GM19351 (cell line): ENCODE measurements around the gene MFF.
A peak's percentile ranks its signal among the peaks of the same experiment; 100 is the strongest.
"Not testable (repeated sequence)": the region's sequence is repeated elsewhere in the genome, so short reads cannot be mapped to it uniquely, and the experiment has no call there.

Experiments
- ATAC-seq: cut with Tn5 transposase; IDR thresholded peaks from one replicate; pipeline ENCODE4 v1.9.1; 2021; ENCODE audit warnings: mild to moderate bottlenecking, moderate library complexity; ENCODE audit not compliant: unreplicated experiment

The MFF gene

DNA sequence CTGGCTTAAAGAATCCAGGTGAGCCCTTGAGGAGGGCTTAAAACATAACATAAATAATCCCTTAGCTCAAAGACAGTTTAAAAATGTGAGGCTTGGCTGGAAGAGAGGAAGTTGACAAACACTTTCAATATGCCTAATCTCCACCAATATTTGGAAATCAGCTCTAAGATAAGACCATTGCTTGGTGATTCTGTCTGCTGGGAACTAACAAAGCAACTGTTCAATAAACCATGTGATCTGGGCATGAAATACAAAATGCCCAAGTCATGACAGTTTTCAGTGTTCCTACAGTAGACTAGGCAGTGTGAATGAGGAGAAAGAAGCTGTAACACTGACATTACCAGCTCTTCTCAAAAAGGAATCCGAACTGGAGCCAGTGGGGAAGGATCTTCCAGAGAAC is 10.7 kb downstream of the MFF start:
- ATAC-seq, result no peak

DNA sequence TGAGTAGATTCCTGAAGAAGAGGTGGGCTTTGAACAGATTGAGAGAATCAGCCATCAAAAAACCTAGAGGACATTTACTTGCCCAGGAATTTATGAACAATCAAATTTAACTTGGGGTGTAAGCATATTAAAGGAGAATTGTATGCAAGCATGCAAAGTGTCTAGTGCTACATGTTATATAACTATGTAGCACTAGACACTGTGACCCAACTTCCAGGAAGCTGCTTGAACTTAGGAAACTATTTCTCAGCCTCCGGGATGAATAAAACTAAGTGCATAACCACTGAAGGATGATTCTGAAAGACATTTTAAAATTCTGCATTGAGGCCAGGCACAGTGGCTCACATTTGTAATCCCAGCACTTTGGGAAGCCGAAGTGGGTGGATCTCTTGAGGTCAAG is 12.4 kb downstream of the MFF start:
- ATAC-seq, result no peak

DNA sequence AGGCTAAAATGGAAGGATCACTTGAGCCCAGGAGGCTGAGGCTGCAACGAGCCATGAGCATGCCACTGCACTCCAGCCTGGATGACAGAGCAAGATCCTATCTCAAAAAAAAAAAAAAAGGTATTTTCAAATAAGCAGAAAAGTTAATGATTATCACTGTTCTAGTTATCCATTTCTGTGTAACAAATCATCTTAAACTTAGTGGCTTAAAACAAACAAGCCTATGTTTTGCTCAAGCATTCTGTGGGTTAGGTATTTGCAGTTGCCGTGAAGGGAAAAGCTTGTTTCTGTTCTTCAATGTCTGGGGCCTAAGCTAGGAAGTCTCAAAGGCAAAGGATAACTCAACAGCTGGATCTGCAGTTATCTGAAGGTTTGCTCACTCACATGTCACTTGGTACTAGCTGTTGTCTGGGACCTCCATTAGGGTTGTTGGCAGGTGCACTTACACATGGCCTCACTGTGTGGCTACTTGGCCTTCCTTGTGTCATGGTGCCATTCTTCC is 14.1 kb downstream of the MFF start:
- ATAC-seq, result no peak

DNA sequence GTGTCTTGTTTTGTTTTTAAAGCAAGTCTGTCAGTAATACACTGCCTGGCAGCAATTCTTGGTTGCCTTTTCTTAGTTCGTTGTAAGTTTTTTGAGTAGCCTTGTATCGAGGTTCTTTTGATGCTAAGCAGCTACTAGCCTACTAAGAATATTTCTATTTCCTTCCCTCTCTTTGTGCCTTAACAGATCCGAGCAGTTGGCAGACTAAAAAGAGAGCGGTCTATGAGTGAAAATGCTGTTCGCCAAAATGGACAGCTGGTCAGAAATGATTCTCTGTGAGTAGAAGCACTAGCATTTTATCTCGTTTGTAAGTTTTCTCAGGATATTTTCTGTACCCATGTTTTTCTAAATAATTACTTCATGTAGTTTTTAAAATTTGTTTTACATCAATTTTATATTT is 15.1 kb downstream of the MFF start:
- ATAC-seq, result no peak

DNA sequence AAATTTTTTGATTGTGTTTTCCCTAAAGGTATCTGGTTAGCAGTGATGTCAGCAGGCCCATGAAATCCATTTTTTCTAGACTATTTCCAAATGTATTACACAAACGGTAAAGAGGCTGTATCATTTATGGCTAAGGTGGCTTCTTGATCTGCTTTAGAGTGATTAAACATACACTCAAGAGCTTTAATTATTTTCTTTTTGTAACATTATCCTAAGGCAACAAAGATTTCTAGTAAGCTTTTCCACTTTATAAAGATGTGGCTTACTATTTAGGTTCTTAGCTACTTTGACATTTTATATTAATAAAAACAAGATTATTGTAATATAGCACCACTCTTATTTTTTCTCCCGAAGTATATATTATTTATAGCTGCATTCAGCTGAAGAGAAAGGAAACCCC is 16.5 kb downstream of the MFF start:
- no peak for ATAC-seq

DNA sequence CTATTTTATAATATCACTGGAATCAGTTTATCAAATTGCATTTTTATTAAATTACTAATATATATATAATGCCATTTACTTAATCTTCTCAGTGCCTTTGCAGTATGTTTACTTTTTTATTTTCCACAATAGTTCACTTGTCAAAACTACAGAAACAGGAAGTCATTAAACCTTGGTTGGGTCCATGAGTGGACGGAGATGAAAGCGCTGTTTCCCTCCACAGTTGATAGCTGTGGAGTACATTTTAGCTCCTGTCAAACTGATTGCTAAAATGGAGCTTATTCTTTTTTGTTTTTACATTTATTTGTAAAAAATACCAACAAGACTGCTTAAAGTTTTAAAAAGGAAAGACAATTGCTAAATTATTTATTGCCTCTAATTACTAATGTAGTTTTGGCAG is 19.2 kb downstream of the MFF start:
- no peak for ATAC-seq

DNA sequence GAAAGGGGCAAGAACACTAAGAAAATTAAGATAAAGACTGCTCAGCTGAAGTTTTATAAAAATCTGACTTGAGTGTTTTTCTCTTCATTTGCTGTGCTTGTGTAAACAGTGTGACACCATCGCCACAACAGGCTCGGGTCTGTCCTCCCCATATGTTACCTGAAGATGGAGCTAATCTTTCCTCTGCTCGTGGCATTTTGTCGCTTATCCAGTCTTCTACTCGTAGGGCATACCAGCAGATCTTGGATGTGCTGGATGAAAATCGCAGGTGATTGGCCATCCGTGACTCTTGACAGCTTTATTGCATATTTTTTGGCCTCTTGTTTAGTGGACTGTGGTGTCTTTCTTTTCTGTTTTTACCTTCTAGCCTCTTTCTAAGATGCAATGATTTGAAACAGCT is 22.1 kb downstream of the MFF start:
- no peak for ATAC-seq

DNA sequence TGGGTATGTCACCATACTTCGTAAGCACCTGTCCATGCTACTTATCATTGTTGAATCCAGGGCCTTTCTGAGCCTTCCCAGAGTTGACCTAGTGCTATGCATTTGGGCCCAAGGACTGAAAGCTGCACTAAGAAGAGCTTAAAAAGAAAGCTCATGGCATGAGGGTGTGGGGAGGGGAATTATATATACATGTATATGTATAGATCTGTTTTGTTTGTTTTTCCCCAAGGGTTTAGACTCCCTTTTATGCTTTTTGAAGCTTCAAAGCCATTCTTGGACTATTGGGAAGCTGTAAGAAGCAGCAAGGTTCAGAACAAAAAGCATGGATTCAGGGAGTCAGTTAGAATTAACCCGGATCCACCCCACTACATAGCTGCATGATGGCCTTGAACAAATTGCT is 23.3 kb downstream of the MFF start:
- no peak for ATAC-seq

DNA sequence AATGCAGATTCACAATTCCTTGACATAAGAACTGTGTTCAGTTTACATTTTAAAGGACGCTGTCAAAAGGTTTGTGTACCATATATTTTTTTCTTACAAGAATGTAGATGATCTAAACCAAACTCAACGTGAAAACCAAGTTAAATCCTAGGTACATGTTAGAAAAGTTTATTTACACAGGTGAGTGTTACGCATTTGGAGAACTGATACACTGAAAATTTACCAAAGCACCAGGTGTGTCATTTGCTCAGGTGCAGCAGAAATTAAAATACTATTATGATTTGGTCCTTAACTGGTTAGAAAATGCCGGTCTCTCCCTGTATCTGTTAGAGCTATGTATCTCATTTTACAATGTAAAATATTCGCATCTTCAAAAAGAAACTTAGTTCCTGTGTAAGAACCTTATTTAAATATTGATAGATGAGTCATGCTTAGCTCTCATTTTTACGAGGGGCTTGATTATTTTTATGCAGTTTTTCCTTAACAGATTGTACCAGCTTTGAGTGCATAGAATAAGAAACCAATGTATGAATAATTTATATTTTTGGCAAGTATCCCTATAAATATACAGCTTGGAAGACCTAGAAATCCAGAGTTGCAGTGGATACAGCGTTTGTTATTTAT is 25.1 kb downstream of the MFF start:
- ATAC-seq, result no peak

DNA sequence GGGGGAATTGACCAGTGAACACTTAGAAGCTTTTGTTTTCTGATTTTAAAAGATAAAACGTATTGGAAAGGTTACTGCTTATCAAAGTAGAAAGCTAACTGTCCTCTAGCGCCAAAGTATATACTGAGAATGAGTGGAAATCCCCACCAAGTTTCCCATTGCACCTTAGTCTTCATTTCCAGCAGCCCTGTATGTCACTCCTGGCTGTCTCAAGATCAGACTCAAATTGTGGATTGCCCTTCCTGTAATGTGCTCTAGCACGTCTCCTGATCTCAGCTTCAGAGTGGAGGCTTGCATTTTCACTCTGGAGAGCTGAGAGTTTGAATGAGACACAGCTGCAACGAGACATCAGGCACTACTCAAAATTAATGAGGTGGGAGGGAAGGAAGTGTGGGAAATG is 26.6 kb downstream of the MFF start:
- ATAC-seq, result peak; percentile 81

DNA sequence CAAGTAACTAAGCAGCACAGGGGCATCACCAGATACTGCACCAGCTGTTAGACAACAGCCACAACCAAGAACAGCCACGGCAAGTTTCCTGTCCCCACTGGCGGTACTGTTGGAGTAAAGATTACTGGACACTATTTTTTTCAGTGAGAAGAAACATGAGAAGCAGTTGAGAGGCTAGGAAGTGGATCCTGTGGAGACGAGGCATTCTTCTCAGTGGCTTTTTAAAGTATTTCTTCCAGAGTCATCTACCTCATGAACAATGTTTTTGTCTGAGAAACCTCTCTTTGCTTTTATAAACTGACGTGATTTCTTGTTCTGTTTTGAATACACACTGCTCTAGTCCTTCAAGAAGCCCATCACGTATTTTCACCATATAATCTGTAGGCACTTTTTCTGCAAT is 35.3 kb downstream of the MFF start:
- ATAC-seq, result no peak

DNA sequence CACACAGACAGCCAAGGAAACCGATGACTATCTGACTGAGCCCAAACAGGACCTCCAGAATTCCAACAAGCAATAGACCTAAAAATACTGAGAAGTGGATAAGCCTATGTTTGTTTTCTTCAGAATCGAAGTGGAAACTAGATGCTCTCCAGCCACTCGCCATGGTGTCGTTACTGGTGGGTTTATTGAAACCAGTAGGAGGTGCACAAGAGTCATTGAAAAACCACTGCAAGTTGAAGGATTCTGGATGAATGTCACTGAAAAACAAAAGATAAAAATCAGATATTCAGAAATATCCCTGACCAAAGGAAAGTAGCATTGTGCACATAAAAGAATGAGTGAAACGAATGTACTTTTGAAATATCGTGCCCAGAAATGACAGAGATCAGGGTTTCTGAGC is 38.7 kb downstream of the MFF start:
- ATAC-seq, result no peak

DNA sequence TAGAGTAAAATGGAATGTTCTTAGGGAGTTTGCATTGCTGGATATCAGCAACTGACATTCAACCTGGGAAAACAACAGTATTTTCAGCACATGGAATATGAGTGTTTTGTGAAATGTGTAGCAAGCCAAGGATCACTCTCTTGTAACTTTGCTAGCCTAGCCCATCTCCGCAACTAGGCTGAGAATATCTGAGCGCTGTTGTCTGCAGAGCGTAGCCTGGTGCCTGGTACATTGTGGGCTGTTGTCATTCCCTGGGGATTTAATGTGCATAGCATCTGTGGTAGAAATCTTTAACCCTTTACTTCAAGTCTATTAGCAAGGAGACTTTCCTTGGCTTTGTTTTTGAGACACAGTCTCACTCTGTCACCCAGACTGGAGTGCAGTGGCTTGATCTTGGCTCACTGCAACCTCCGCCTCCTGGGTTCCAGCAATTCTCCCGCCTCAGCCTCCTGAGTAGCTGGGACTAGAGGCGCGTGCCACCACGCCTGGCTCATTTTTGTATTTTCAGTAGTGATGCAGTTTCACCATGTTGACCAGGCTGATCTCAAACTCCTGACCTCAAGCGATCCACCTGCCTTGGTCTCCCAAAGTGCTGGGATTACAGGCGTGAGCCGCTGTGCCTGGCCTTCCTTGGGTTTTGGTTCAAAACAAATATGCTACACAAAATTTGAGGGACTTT is 39.7 kb downstream of the MFF start:
- ATAC-seq, result not testable (repeated sequence)

DNA sequence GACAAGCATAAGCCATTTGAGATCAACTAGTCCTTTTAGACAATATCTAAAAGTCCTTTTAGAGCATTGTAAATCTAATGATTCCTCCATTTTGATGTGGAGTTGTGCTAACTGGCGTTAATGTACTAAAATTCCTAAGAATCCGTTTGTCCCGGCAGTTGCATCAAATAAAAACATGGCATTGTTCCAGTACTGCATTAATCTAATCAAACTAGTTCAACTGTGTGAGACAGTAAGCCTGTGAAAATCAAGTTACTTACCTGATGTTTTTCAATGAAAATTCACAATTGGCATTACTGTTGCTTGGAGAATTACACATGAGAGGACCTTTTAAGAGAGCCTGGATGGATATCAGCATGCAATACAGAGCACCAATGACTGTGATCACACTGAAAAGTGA is 40.8 kb downstream of the MFF start:
- ATAC-seq, result no peak

DNA sequence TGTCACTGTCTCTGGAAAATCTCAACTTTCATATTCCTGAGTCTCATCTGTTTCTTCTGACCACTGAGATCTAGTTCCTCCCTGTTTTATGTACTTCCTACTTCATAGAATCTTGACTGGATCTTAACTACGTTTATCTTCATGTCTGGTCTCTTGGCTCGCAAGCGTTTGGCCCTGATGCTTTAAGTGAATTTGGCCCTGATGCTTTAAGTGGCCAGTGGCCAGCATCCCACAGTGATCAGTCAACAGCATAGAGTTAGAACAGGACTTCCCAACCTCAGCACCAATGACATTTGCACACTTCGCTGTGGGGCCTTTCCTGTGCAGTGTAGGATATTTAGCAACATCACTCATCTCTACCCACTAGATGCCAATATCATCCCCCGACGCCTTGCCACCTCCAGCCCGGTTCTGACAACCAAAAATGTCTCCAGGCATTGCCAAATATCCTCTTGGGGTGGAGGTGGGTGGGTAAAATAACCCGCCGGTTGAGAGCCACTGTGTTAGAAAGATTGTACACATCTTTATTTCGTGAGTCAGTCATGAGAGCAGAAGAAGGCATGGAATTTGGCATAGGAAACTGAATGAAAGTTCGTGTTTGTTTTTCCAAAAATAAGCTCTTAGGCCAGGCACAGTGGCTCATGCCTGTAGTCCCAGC is 41.8 kb downstream of the MFF start:
- ATAC-seq, result no peak

DNA sequence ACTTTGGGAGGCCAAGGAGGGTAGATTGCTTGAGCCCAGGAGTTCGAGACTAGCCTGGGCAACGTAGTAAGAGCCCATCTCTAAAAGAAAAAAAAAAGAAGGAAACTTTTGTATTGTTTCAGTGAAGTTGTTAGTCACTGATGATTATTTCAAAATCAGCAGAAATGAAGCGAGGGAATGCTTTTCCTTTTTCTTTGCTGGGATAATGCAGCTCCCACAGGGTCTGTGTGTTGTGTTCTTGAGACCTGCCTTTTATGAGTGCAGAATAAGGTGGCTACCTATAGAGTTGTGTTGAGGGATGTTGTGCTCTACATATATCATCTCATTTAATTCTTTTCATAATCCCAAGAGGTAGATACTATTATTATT is 42.4 kb downstream of the MFF start:
- no peak for ATAC-seq

DNA sequence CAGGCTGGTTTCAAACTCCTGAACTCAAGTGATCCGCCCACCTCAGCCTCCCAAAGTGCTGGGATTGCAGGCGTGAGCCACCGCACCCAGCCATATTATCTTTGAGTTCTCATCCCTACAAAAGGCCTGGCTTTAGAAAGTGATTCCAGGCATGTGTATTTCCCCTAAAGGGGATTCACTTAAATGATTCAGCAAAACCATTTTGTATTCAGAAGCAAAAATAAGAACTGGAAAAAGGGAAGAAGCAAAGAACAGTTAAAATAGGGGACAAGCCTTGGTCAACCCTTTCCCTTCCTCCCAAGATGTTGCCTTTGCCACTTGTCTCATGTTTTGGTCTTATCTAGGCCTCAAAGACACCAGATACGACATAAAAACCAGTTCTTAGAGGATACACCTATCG is 43.5 kb downstream of the MFF start:
- no peak for ATAC-seq

DNA sequence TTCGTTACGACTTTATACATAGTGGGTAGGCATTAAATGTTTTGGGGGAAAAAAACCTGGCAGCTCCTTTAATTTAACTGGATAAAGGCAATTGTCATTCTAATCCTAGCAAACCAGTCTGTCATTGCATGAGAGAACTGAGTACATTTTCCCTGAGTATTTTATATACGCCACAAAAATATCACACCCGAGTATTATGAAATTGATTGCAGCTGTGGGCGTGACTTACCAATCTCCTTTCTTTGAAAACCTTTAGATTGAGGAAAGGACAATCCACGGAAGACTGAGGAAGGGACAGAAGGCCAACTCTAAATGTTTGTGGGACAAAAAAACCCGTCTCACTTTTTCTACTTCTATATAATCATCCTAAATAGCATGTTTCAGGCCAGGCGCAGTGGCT is 45.0 kb downstream of the MFF start:
- ATAC-seq, result no peak

DNA sequence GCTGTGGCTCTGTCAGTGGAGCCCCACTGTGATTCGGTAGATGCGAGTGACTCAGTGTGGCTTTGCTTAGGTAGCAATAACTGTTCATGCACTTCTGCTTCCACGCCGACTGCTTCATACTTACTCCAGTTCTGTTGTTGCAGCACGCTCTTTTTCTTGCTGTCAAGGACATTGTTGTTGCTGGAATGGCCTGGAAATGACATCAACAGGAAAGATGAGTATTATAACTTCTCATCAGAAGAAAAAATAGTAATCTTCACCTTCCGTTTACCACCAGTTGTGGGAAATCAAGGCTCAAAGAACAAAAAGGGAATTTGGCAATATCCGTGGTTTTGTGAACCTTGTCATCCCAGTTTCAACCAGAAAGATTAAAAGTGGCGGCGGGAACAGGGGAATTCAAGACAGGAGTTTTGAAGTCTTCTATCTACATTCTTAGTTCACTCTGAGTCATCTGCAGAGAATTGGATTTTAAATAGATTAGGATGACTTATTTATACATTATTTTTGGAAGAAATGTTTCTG is 45.8 kb downstream of the MFF start:
- ATAC-seq, result no peak

DNA sequence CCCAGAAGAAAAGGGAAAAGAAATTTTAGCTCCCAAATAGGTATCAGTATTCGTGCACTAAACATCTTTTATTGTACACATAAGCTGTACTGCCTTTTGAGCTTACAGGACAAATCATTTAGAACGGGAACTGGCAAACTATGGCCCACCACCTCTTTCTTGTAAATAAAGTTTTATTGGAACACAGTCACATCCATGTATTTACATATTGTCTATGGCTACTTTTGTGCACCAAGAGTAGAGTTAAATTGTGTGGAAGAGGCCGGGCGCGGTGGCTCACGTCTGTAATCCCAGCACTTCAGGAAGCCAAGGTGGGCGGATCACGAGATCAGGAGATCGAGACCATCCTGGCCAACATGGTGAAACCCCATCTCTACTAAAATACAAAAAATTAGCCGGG is 48.3 kb downstream of the MFF start:
- no peak for ATAC-seq

DNA sequence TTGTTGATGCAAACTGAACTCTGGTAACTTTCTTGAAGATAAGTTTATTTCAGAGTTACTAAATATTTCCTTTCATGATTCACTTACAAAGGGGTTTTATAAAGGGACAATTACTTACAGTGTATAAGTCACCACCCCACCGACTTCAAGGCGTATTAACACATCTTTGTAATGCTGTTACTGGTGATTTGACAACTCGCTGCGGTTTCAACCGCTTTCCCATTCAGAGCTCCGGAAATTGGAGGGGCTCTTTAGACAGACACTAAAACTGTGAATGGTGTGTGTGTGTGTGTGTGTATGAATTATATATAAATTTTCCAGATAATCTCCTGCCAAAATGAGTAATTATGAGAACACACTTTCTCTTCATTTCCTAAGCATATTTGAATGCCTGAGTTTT is 49.1 kb downstream of the MFF start:
- ATAC-seq, result peak; percentile 83
